Cortex of kidney (tissue), 1 donor: ENCODE data around the gene CD63.

Experiments used
- DNase-seq: peaks from one replicate; lab custom pipeline; 2025; lab: John Stamatoyannopoulos, UW

The CD63 gene

DNA sequence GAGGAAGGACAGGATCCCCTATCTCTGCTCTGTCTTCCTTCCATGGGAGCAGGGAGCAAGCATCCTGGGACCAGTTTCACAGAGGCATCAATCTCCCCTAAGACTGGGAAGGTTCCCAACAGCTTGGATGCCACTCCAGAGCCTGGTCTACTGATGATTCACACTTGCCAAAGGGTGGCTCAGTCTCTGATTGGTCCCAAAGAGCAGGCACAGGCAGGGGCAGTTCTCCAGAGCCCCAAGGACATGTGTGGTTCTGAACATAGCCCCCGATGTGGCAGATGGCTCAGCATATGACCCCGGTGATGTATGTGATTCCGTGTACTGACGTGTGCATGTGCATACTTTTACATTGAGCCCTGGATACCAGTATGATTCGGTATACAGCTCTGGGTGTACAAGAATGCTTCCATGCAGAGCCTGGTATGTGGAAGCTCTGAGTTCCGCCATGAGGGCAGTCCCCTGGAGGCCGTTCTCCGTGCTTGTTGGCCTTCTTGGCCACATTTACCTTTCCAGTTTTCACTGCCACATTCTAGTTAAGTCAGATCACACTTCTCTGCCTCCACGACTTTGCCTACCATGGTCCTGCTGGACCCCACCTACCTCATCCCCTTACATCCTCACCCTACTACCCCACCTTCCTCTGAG is 42.3 kb downstream of the CD63 start:
- no peak for DNase-seq

- no peak for DNase-seq
Observed at GRCh38 chr12:55685671-55686070, 43.1 kb downstream of the CD63 start.

- no peak for DNase-seq
Observed at GRCh38 chr12:55684761-55685370, 43.9 kb downstream of the CD63 start.

DNA sequence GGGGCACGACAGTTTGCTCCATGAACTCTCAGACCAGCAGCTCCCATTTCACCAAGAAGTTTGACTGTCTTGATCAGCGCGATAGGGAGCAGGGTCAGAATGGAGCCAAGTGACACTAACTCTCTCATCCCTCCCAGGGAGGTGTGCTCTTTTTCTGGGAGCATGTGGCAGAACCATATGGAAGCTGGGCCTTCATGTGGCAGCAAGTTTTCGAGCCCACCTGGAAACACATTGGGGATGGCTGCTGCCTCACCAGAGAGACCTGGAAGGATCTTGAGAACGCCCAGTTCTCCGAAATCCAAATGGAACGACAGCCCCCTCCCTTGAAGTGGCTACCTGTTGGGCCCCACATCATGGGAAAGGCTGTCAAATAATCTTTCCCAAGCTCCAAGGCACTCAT is 45.1 kb downstream of the CD63 start:
- no peak for DNase-seq

DNA sequence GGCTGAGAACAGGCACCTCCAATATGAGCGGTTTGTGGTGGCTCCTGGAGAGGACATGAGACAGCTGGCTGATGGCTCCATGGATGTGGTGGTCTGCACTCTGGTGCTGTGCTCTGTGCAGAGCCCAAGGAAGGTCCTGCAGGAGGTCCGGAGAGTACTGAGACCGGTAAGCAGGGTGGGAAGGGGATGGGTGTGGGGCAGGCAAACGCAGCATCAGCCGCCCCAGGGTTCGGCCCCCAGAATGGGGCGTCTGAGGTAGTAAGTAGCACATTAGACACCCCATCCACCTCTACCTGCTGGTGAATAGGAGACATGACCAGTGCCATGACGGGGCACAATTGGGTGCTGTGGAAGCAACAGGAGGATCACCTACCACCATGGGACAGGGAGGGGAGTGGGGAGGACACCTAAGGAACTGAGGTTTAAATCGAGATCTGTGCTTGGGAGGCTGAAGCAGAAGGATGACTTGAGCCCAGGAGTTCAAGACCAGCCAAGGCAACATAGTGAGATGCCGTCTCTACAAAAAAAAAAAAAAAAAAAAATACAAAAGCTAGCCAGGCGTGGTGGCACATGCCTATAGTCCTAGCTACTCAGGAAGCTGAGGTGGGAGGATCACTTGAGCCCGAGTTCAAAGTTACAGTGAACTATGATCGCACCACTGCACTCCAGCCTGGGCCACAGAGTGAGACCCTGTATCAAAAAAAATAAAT is 46.6 kb downstream of the CD63 start:
- no peak for DNase-seq

DNA sequence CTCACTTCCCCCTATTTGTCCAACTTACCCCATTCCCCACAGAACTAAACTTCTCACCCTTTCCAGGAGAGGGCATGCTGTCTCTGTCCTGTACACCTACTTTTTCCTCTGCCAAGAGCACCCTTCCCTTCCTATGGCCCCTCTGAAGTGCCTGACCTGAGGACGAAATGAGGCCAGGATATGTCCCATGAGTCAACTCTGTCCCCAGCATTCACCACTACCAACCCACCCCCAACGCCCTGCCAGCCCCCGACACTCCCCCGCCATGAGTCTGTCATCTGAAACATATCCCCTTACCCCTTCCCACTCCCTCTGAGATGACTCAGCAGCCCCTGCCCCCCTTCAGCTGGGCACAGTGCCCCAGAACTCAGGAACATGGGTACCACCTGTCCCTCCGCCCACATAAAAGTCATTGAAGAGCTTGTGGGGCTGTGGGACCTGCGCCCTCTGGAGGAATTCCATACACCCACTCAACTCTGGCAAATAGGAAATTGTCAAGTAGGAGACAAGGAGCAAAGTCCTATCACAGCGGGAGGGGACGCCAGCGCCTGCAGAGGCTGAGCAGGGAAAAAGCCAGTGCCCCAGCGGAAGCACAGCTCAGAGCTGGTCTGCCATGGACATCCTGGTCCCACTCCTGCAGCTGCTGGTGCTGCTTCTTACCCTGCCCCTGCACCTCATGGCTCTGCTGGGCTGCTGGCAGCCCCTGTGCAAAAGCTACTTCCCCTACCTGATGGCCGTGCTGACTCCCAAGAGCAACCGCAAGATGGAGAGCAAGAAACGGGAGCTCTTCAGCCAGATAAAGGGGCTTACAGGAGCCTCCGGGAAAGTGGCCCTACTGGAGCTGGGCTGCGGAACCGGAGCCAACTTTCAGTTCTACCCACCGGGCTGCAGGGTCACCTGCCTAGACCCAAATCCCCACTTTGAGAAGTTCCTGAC is 47.4 kb downstream of the CD63 start:
- no peak for DNase-seq

GRCh38 chr12:55679691-55680090 is 49.1 kb downstream of the CD63 start:
- no peak for DNase-seq

- DNase-seq = no peak
Observed at GRCh38 chr12:55676707-55677106, 52.1 kb downstream of the CD63 start.

DNA sequence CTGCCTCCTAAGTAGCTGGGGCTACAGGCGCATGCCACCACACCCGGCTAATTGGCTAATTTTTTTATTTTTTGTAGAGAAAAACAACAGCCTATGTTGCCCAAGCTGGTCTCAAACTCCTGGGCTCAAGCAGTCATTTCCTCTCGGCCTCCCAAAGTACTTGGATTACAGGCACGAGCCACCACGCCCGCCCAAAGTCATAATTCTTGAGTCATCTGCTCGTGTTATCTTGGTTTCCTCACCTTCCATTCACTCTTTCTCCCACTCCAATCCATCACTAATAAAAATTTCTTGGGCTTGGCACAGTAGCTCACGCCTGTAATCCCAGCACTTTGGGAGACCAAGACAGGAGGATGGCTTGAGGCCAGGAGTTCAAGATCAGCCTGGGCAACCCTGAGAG is 53.1 kb downstream of the CD63 start:
- DNase-seq = no peak
